Body of pancreas (tissue), 4 donors: ENCODE data around the gene CCSER1. TPM values are rescaled to one million over a fixed set of nuclear protein-coding genes. Genes with fewer than 3 reads are reported as not detected.

Experiments
- ATAC-seq: fragments of 150-250 bp; one replicate; pipeline ENCODE4 v1.9.1; 2016
- DNase-seq, 4 donors: peaks; one replicate each; pipeline ENCODE4 v3.0.0-alpha.2; 2019
- H3K27ac ChIP-seq, 4 donors: fragments of 200-600 bp; sonication (generic); 1 replicate in 3 of 4; 2 replicates in 1 of 4; pipeline versions ENCODE4 v1.5.1 to v1.6.1; 2016 to 2019; ENCODE audit warnings: mild to moderate bottlenecking in 1 of 4, mixed read lengths in 1 of 4, moderate library complexity in 1 of 4
- H3K27me3 ChIP-seq, 2 donors: fragments of 200-600 bp; sonication (generic); one replicate each; pipeline ENCODE4 v1.6.0; 2016; ENCODE audit warnings: mild to moderate bottlenecking in 1 of 2
- H3K36me3 ChIP-seq, 2 donors: fragments of 200-600 bp; sonication (generic); replicated peaks in 1 of 2; 2 replicates each; pipeline ENCODE4 v1.5.1; 2016; ENCODE audit warnings: low read depth in 2 of 2; ENCODE audit not compliant: insufficient read depth in 1 of 2
- H3K4me1 ChIP-seq: fragments of 200-600 bp; sonication (generic); one replicate; pipeline ENCODE4 v1.6.0; 2016
- H3K4me3 ChIP-seq, 2 donors: fragments of 200-600 bp; sonication (generic); 1 replicate in 1 of 2; 2 replicates in 1 of 2; pipeline ENCODE4 v1.5.1; 2016 to 2019
- H3K9me3 ChIP-seq, 3 donors: fragments of 200-600 bp; sonication (generic); 1 replicate in 2 of 3; 2 replicates in 1 of 3; pipeline ENCODE4 v1.5.1; 2016
- POLR2A ChIP-seq, 3 donors: fragments of 450-650 bp; IDR thresholded peaks; one replicate each; pipeline ENCODE4 v1.6.1; 2016; ENCODE audit warnings: antibody characterized with exemption in 3 of 3, mild to moderate bottlenecking in 2 of 3
- WGBS, 2 donors: methylation state at CpG; one replicate each; pipeline ENCODE4 v1.1.5; 2017; 5-methylcytosine and 5-hydroxymethylcytosine counted together
- intact Hi-C: fragments of 100-400 bp; cut with DNase I; formaldehyde crosslinking; loops from one replicate; pipeline ENCODE4 v1.15.1; 2023
- total RNA-seq, 2 donors: library from RNA; depleted of rRNA; stranded (reverse); fragments of >200 nt; gene quantifications; one replicate each; pipeline ENCODE4 v1.1.0, GENCODE V29; 2016
- TF ChIP-seq, protein P1 (sequence below), 7 experiments: fragments of 450-650 bp in 4 of 7; fragments of 200-600 bp in 3 of 7; sonication (generic) in 3 of 7; IDR thresholded peaks; one replicate each; pipeline ENCODE4 v1.5.1; 2016 to 2019; ENCODE audit warnings: antibody characterized with exemption in 7 of 7

CCSER1 gene
- total RNA-seq, 2 donors from 2014 or later = 13.2 to 14.5 TPM

DNA sequence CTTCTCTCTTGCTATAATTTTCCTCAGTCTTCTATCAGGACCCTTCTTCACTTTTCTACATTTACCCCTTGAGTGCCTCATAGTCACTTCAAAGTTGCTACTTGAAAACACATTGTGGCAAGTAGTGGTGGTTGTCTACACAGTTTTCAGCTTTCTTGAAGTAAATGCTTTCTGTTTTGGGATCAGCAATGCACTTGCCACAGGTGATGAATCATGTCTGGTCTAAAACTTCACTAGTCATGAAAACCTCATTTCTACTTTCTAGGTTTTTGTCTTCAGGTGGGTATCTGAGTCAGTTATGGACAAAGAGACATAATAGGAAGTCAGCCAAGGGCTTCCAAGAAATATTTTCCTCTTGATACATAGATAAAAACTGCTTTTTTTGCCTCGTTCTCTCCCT lies 359.2 kb downstream of the CCSER1 start:
- Histone ChIP-seq H3K36me3 (no peaks in the 10 kb centered on the region), H3K4me1 (no peaks in the 10 kb centered on the region), H3K4me3 (no peak overlapping the region), H3K27ac (no peak overlapping the region), H3K27me3 (no peaks in the 10 kb centered on the region), H3K9me3 (no peaks in the 10 kb centered on the region)
- intact Hi-C loops = no loop called here
- no peak for ATAC-seq
- no peak for DNase-seq
- no peak for TF ChIP-seq POLR2A (IDR thresholded peaks at IDR 0.05)
- TF ChIP-seq, protein P1, sequence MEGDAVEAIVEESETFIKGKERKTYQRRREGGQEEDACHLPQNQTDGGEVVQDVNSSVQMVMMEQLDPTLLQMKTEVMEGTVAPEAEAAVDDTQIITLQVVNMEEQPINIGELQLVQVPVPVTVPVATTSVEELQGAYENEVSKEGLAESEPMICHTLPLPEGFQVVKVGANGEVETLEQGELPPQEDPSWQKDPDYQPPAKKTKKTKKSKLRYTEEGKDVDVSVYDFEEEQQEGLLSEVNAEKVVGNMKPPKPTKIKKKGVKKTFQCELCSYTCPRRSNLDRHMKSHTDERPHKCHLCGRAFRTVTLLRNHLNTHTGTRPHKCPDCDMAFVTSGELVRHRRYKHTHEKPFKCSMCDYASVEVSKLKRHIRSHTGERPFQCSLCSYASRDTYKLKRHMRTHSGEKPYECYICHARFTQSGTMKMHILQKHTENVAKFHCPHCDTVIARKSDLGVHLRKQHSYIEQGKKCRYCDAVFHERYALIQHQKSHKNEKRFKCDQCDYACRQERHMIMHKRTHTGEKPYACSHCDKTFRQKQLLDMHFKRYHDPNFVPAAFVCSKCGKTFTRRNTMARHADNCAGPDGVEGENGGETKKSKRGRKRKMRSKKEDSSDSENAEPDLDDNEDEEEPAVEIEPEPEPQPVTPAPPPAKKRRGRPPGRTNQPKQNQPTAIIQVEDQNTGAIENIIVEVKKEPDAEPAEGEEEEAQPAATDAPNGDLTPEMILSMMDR (IDR thresholded peaks at IDR 0.05) = no peak
- WGBS, 2 donors = 65 to 71% methylated on average over 1 of the region's 1 CpG

DNA sequence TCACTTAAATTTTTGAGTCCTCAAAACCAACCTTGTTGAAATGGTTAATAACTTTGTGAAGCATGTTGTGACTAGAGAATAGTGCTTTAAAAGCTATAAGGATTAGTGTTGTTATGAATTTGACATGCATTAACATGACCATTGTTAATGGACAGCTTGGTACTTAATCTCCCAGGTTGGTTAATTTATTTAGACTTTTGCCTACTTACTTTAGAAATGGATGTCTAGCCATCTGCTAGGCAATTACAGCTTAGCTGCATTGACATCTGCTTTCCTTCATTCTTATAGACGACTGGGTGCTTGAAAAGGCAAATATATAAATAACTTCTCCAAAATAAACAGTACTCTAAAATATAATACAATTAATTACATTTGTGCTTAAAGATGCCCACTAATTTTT lies 368.0 kb downstream of the CCSER1 start:
- Histone ChIP-seq H3K27me3 (no peaks in the 10 kb centered on the region), H3K27ac (no peak overlapping the region), H3K9me3 (no peaks in the 10 kb centered on the region), H3K36me3 (no peaks in the 10 kb centered on the region), H3K4me1 (no peaks in the 10 kb centered on the region), H3K4me3 (no peak overlapping the region)
- DNase-seq (no peak), ATAC-seq (no peak)
- TF ChIP-seq, protein P1 (IDR thresholded peaks at IDR 0.05) = no peak
- TF ChIP-seq POLR2A (IDR thresholded peaks at IDR 0.05) = no peak
- intact Hi-C loops = no loop called here
- WGBS, 2 donors = 42 to 50% methylated on average over 1 of the region's 1 CpG

DNA sequence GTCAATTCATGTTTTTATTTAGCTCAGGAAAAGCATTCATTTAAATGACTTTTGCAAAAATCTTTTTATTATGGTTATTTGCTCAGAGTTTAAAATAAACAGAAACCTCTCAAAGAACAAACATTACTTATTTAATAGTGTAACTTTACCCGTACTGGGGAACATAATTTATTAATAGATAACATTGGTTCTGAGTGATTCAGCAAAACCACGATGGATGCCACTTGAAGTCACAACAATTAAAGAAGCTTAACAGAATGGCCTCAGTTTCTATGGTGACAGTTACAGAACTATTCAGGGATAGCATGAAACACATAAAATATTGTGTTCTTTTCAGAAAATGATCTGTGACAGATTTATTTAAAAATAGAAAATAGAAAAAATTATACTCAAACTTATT lies 368.7 kb downstream of the CCSER1 start:
- Histone ChIP-seq H3K36me3 (no peaks in the 10 kb centered on the region), H3K4me3 (no peak overlapping the region), H3K9me3 (no peaks in the 10 kb centered on the region), H3K27me3 (no peaks in the 10 kb centered on the region), H3K4me1 (no peaks in the 10 kb centered on the region), H3K27ac (no peak overlapping the region)
- no peak for DNase-seq
- TF ChIP-seq, protein P1 (IDR thresholded peaks at IDR 0.05) = no peak
- TF ChIP-seq POLR2A (IDR thresholded peaks at IDR 0.05) = no peak
- intact Hi-C loops = no loop called here
- no peak for ATAC-seq
- 3 to 11% methylated on average over 2 of the region's 2 CpGs for WGBS, 2 donors

DNA sequence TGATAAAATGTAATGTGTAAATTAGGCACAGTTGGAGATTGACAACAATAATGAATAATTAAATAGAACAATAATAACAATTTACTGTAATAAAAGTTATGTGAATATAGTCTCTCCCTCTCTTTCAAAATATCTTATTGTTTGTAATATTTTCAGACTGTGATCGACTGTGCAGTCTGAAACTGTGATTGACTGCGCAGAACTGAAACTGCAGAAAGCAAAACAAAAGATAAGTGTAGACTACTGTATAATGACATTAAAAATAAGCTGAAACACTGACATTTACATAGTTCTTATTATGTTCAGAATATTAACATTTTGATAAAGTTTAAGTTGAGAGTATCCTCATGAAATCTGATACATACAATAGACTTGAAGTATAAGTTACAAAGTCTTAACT lies 371.0 kb downstream of the CCSER1 start:
- no peak overlapping the region for H3K4me3 ChIP-seq
- no peaks in the 10 kb centered on the region for H3K9me3 ChIP-seq
- H3K4me1 ChIP-seq = no peaks in the 10 kb centered on the region
- intact Hi-C loops = no loop called here
- H3K36me3 ChIP-seq = no peaks in the 10 kb centered on the region
- ATAC-seq (no peak), DNase-seq (no peak)
- WGBS, 2 donors = 89 to 100% methylated on average over 2 of the region's 2 CpGs
- H3K27me3 ChIP-seq = no peaks in the 10 kb centered on the region
- no peak for TF ChIP-seq POLR2A (IDR thresholded peaks at IDR 0.05)
- TF ChIP-seq, protein P1 (IDR thresholded peaks at IDR 0.05) = no peak
- H3K27ac ChIP-seq = no peak overlapping the region

DNA sequence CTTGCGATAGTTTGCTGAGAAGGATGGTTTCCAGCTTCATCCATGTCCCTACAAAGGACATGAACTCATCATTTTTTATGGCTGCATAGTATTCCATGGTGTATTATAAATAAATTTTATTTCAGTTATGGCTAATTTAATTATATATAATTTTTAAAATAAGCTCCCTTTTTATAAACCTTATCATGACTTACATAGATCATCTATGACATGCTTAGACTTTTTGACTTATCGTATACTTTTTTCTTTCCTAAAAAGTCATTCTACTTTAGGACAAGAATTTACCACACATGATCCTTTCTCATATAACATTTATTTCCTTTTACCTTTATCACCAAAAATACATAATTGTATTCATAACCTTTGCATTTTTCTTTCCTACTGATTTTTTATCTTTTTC lies 376.5 kb downstream of the CCSER1 start:
- ATAC-seq = no peak
- WGBS, 2 donors = 91 to 95% methylated on average over 2 of the region's 2 CpGs
- no peak overlapping the region for H3K27ac ChIP-seq
- H3K9me3 ChIP-seq = no peaks in the 10 kb centered on the region
- intact Hi-C loops = no loop called here
- no peaks in the 10 kb centered on the region for H3K27me3 ChIP-seq
- no peak overlapping the region for H3K4me3 ChIP-seq
- H3K36me3 ChIP-seq = no peaks in the 10 kb centered on the region
- TF ChIP-seq, protein P1 (IDR thresholded peaks at IDR 0.05) = no peak
- no peak for TF ChIP-seq POLR2A (IDR thresholded peaks at IDR 0.05)
- H3K4me1 ChIP-seq = no peaks in the 10 kb centered on the region
- no peak for DNase-seq
